CD4-positive, CD25-positive, alpha-beta regulatory T cell (primary cell): ENCODE results near the gene USP15. TPM values are rescaled to one million over a fixed set of nuclear protein-coding genes. Genes with fewer than 3 reads are reported as not detected.

ENCODE experiments used
- ATAC-seq, 2 donors: fragments of 150-1000 bp; cut with Tn5 transposase; one replicate each; pipeline ENCODE4 v1.10.0; 2021; ENCODE audit warnings: low read depth in 2 of 2, moderate number of reproducible peaks in 2 of 2, moderate library complexity in 1 of 2
- DNase-seq, 3 donors: peaks; one replicate each; pipeline versions ENCODE4 v3.0.0 to v3.0.0-alpha.2; 2012 to 2022; ENCODE audit warnings: mixed read lengths in 1 of 3
- H3K27ac ChIP-seq: one replicate; pipeline ENCODE4 v1.7.0; 2013; ENCODE audit warnings: mild to moderate bottlenecking, low read length; ENCODE audit not compliant: insufficient read depth, poor library complexity, severe bottlenecking
- H3K27me3 ChIP-seq: one replicate; pipeline ENCODE4 v1.7.0; 2013; ENCODE audit warnings: low read length; ENCODE audit not compliant: control insufficient read depth, insufficient read depth
- H3K36me3 ChIP-seq: one replicate; pipeline ENCODE4 v1.7.0; 2013; ENCODE audit warnings: mild to moderate bottlenecking, low read length, moderate library complexity; ENCODE audit not compliant: control insufficient read depth, insufficient read depth
- H3K4me1 ChIP-seq: 2 replicates; pipeline ENCODE4 v1.7.0; 2013; ENCODE audit warnings: mild to moderate bottlenecking, low read length; ENCODE audit not compliant: insufficient read depth, control insufficient read depth, poor library complexity, severe bottlenecking
- H3K4me3 ChIP-seq: one replicate; pipeline ENCODE4 v1.7.0; 2013; ENCODE audit warnings: low read depth, mild to moderate bottlenecking, low read length, moderate library complexity
- H3K9me3 ChIP-seq, 2 experiments: 1 replicate in 1 of 2; 2 replicates in 1 of 2; pipeline ENCODE4 v1.7.0; 2013; ENCODE audit warnings: low read length in 2 of 2, mild to moderate bottlenecking in 1 of 2, moderate library complexity in 1 of 2; ENCODE audit not compliant: control insufficient read depth in 2 of 2
- H3K27ac Mint-ChIP-seq, 3 donors: one replicate each; pipeline ENCODE4 v1.8.0; 2020 to 2022; ENCODE audit warnings: mild to moderate bottlenecking in 3 of 3, mixed read lengths in 3 of 3, moderate library complexity in 2 of 3
- H3K27me3 Mint-ChIP-seq: one replicate; pipeline ENCODE4 v1.8.0; 2022; ENCODE audit warnings: mild to moderate bottlenecking, mixed read lengths
- H3K36me3 Mint-ChIP-seq: one replicate; pipeline ENCODE4 v1.8.0; 2020; ENCODE audit warnings: mixed read lengths
- H3K4me1 Mint-ChIP-seq, 4 donors: one replicate each; pipeline ENCODE4 v1.8.0; 2020 to 2022; ENCODE audit warnings: mixed read lengths in 4 of 4, mild to moderate bottlenecking in 1 of 4
- H3K4me3 Mint-ChIP-seq, 4 donors: one replicate each; pipeline ENCODE4 v1.8.0; 2020 to 2022; ENCODE audit warnings: mild to moderate bottlenecking in 4 of 4, mixed read lengths in 4 of 4, moderate library complexity in 3 of 4
- H3K9me3 Mint-ChIP-seq, 7 donors: one replicate each; pipeline ENCODE4 v1.8.0; 2020 to 2022; ENCODE audit warnings: mixed read lengths in 7 of 7, mild to moderate bottlenecking in 3 of 7, moderate library complexity in 2 of 7
- polyA plus RNA-seq, 4 donors: library from polyadenylated mRNA; unstranded; fragments of 300-500 nt; fragmentation: Illumina TruSeq; gene quantifications; one replicate each; pipeline ENCODE4 v1.2.3, GENCODE V29; 2021
- total RNA-seq: library from RNA; stranded (reverse); gene quantifications from one replicate; pipeline ENCODE4 v1.2.3, GENCODE V29; 2022

Gene USP15
- total and polyA plus RNA-seq, 5 donors from 2014 or later = 183 to 417 (median 213) TPM

DNA sequence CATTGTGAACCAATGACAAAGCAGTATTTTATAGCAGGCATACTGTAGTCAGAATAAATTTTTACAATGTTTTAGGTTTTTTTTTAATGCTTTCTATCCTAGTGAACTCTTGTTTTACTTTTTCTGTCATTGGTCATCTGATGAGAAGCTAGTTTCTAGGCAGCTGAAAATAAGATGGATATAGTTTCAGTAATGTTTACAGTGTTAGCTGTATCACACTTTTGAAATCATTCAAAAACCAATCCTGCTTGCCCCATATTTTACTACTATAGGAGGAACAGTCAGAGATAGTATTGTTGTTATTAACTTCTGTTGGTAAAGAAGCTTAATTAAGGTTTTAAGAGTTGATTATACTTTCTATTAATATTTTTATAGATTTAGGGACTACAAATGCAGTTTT lies 24.5 kb downstream of the USP15 start:
- H3K4me1 Mint-ChIP-seq = peaks cover 80 to 97% (median 87%) of the 10 kb centered on the region in 4 donors
- Histone ChIP-seq H3K9me3 (no peaks in the 10 kb centered on the region), H3K36me3 (peaks cover 8% of the 10 kb centered on the region), H3K27me3 (no peaks in the 10 kb centered on the region), H3K4me3 (peak overlapping the region; percentile 23), H3K4me1 (peaks cover 38% of the 10 kb centered on the region), H3K27ac (no peak overlapping the region)
- peaks cover under 1 to 10% (median 4%) of the 10 kb centered on the region in 7 donors for H3K9me3 Mint-ChIP-seq
- H3K27me3 Mint-ChIP-seq = no peaks in the 10 kb centered on the region
- peak overlapping the region in 3 of 4 donors; percentile 23 to 84 (median 58) for H3K4me3 Mint-ChIP-seq
- no peak for DNase-seq
- peaks cover 47% of the 10 kb centered on the region for H3K36me3 Mint-ChIP-seq
- ATAC-seq = no peak
- H3K27ac Mint-ChIP-seq = no peak overlapping the region

DNA sequence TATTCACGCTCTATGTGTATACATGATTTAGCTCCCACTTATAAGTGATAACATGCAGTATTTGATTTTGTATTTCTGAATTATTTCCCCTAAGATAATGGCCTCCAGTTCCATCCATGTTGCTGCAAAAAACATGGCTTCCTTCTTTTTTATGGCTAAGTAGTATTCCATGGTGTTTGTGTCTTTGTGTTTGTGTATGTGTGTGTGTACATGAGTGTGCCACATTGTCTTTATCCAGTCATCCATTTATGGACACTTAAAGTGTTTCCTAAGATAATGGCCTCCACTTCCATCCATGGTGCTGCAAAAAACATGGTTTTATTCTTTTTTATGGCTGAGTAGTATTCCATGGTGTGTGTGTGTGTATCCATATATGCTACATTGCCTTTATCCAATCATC lies 25.1 kb downstream of the USP15 start:
- Histone ChIP-seq H3K9me3 (peaks cover 2 to 5% of the 10 kb centered on the region in 2 experiments), H3K36me3 (peaks cover 12% of the 10 kb centered on the region), H3K27ac (no peak overlapping the region), H3K4me1 (peaks cover 37% of the 10 kb centered on the region), H3K4me3 (no peak overlapping the region), H3K27me3 (no peaks in the 10 kb centered on the region)
- DNase-seq = no peak
- Mint-ChIP-seq H3K9me3 (peaks cover 0 to 14% (median 5%) of the 10 kb centered on the region in 7 donors), H3K4me1 (peaks cover 81 to 97% (median 88%) of the 10 kb centered on the region in 4 donors), H3K27me3 (no peaks in the 10 kb centered on the region), H3K27ac (no peak overlapping the region), H3K36me3 (peaks cover 50% of the 10 kb centered on the region), H3K4me3 (peak overlapping the region; percentile 1 to 84 (median 18))
- no peak for ATAC-seq

DNA sequence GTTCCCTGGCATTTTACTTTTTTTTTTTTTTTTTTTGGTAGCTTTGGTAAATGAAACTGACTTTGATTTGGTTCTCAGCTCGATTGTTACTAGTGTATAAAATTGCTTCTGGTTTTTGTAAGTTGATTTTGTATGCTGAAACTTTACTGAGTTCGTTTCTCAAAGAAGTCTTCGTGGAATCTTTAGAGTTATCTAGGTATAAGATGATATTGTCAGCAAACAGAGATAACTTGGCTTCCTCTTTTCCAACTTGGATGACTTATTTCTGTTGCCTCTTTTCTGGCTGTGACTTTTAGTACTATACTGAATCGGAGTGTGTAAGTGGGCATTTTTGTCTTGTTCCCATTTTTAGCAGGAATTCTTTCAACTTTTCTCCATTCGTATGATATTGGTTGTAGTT lies 28.1 kb downstream of the USP15 start:
- H3K27ac ChIP-seq = no peak overlapping the region
- no peaks in the 10 kb centered on the region for H3K27me3 Mint-ChIP-seq
- no peak for ATAC-seq
- peak overlapping the region in 2 of 3 donors; percentile 3 to 32 for H3K27ac Mint-ChIP-seq
- peaks cover 71% of the 10 kb centered on the region for H3K36me3 Mint-ChIP-seq
- H3K36me3 ChIP-seq = peaks cover 31% of the 10 kb centered on the region
- H3K9me3 ChIP-seq = peaks cover 10 to 15% of the 10 kb centered on the region in 2 experiments
- no peaks in the 10 kb centered on the region for H3K27me3 ChIP-seq
- H3K4me3 Mint-ChIP-seq = peak overlapping the region; percentile 53 to 91 (median 80)
- H3K4me3 ChIP-seq = peak overlapping the region; percentile 64
- DNase-seq = no peak
- peaks cover 27% of the 10 kb centered on the region for H3K4me1 ChIP-seq
- H3K9me3 Mint-ChIP-seq = peaks cover 0 to 22% (median 8%) of the 10 kb centered on the region in 7 donors
- H3K4me1 Mint-ChIP-seq = peaks cover 63 to 95% (median 81%) of the 10 kb centered on the region in 4 donors

DNA sequence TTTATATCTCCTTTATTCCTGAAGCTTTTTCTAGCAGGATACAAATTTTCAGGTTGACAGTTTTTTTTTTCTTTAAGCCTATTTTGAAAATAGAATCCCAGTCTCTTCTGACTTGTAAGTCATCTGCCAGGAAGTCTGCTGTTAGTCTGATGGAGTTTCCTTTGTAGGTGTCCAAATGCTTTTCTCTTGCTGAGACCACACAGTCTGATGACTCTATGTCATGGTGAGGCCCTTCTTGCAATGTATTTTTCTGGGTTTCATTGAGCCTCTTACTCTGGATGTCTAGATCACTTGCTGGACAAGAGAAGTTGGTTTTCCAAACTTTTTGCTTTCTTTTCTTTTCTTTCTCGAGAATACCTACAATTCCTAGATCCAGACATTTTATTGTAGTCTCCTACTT lies 30.6 kb downstream of the USP15 start:
- no peak for ATAC-seq
- Mint-ChIP-seq H3K27ac (no peak overlapping the region), H3K9me3 (peaks cover 0 to 16% (median 8%) of the 10 kb centered on the region in 7 donors), H3K4me1 (peaks cover 48 to 89% (median 75%) of the 10 kb centered on the region in 4 donors), H3K4me3 (peak overlapping the region; percentile 55 to 84 (median 72)), H3K27me3 (no peaks in the 10 kb centered on the region), H3K36me3 (peaks cover 80% of the 10 kb centered on the region)
- Histone ChIP-seq H3K27ac (no peak overlapping the region), H3K9me3 (peaks cover 10 to 15% of the 10 kb centered on the region in 2 experiments), H3K27me3 (no peaks in the 10 kb centered on the region), H3K4me3 (peak overlapping the region; percentile 64), H3K4me1 (peaks cover 28% of the 10 kb centered on the region), H3K36me3 (peaks cover 42% of the 10 kb centered on the region)
- no peak for DNase-seq

DNA sequence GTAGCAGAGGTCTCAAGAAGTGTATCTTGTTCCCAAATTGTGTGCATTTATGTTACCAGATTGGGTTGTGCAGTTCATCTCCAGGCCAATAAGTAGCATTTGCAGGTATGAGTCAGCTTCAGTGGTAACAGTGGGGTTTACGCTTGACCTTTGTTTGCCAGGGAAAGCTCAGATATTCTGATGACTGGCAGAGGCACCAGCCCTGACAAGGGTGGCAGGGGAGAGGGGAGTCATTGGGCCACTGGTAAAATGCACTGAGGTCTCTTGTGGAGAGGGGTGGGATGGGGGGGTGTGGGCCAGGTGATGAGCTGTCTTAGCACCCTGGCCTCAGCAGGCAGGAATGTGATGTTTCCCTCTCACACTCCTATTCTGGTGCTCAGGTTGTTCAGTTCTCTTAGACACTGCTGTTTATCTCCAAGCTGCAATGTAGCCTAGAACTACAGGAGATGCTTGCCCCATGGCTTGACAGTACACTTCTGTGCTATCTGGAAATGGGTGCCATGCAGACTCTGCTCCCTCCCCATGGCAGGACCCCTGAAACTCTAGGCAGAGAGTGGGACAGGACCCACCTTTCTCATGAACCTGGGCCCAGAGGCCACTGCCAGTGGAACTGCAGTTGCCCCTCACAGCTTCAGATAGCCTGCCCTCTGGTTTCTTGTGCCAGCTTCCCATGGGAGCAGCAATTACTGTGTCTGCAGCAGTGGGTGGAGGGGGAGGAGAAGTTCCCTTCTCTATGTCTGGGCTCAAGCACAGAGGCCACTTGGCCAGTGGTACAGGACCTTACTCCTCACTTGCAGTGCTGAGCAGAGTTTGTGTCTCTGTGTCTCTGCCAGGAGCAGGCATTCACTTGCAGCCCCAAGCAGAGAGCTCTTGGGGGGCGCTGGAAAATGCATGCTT lies 31.9 kb downstream of the USP15 start:
- Mint-ChIP-seq H3K27ac (peak overlapping the region in 2 of 3 donors; percentile 27 to 67), H3K36me3 (peaks cover 81% of the 10 kb centered on the region), H3K27me3 (no peaks in the 10 kb centered on the region), H3K4me1 (peaks cover 47 to 90% (median 75%) of the 10 kb centered on the region in 4 donors), H3K4me3 (peak overlapping the region; percentile 65 to 77 (median 68)), H3K9me3 (peaks cover 0 to 16% (median 8%) of the 10 kb centered on the region in 7 donors)
- Histone ChIP-seq H3K4me3 (peak overlapping the region; percentile 64), H3K4me1 (peaks cover 28% of the 10 kb centered on the region), H3K27me3 (no peaks in the 10 kb centered on the region), H3K9me3 (peaks cover 10 to 15% of the 10 kb centered on the region in 2 experiments), H3K27ac (no peak overlapping the region), H3K36me3 (peaks cover 49% of the 10 kb centered on the region)
- peak; percentile 22 to 31 for ATAC-seq
- no peak for DNase-seq

DNA sequence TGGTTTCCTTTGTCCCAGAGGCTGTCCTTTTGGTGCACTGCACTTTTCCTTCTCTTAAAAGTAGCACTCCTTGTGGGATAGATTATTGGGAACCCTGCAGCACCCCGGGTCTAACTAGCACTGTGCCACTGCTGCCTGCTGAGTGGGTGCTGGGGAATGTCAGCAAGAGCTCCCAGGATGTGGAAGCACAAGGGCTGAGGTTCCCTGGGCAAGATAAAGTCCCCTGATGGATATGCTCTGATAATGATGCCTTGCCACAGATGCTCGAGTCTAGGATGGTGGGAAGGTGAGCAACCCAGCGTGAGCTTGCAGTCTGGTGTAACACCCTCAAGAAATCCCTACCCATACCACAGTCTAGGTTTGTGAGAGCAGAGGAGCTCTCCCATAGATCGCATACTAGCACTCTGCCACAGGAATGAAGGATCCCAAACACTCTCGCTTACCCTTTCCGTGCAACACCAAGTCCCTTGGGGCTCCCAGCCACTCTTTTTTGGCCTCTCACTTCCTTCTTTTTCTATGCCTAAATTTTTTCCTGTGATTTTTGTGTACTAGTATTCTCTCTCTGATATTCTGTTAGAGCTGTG lies 32.6 kb downstream of the USP15 start:
- H3K27ac Mint-ChIP-seq = peak overlapping the region in 1 of 3 donors; percentile 81
- H3K4me3 Mint-ChIP-seq = peak overlapping the region; percentile 42 to 82 (median 73)
- peaks cover 82% of the 10 kb centered on the region for H3K36me3 Mint-ChIP-seq
- H3K27me3 ChIP-seq = no peaks in the 10 kb centered on the region
- H3K4me1 ChIP-seq = peaks cover 28% of the 10 kb centered on the region
- no peak for DNase-seq
- H3K36me3 ChIP-seq = peaks cover 57% of the 10 kb centered on the region
- no peak for ATAC-seq
- H3K4me1 Mint-ChIP-seq = peaks cover 46 to 90% (median 74%) of the 10 kb centered on the region in 4 donors
- H3K9me3 ChIP-seq = peaks cover 10 to 15% of the 10 kb centered on the region in 2 experiments
- H3K27ac ChIP-seq = no peak overlapping the region
- H3K9me3 Mint-ChIP-seq = peaks cover 0 to 16% (median 7%) of the 10 kb centered on the region in 7 donors
- peak overlapping the region; percentile 51 for H3K4me3 ChIP-seq
- H3K27me3 Mint-ChIP-seq = no peaks in the 10 kb centered on the region

DNA sequence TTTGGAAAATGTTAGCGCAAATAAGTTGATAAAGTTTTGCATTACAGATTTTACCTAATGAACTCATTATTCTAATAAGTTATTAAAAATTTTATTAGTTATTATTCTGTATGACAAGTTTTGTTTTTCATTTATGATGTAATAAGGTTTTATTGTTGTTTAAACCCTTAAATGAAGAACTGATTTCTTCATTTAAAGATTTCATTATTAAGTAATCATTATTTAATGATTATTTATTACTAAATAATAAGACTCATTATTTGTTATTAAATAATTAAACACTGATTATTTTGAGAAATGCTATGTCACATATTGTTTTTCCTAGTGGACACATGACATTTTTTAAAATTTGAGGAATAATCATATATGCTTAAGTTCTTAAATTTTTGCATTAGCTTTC lies 34.2 kb downstream of the USP15 start:
- H3K36me3 Mint-ChIP-seq = peaks cover 79% of the 10 kb centered on the region
- H3K9me3 ChIP-seq = peaks cover 10 to 15% of the 10 kb centered on the region in 2 experiments
- no peak overlapping the region for H3K4me3 Mint-ChIP-seq
- peaks cover 36 to 88% (median 70%) of the 10 kb centered on the region in 4 donors for H3K4me1 Mint-ChIP-seq
- no peaks in the 10 kb centered on the region for H3K27me3 Mint-ChIP-seq
- no peak overlapping the region for H3K4me3 ChIP-seq
- peaks cover 71% of the 10 kb centered on the region for H3K36me3 ChIP-seq
- DNase-seq (no peak), ATAC-seq (no peak)
- peaks cover 0 to 15% (median 5%) of the 10 kb centered on the region in 7 donors for H3K9me3 Mint-ChIP-seq
- no peaks in the 10 kb centered on the region for H3K27me3 ChIP-seq
- H3K27ac ChIP-seq = no peak overlapping the region
- H3K4me1 ChIP-seq = peaks cover 22% of the 10 kb centered on the region
- H3K27ac Mint-ChIP-seq = no peak overlapping the region
